ENCODE measurements around the gene NBL1.

GRCh38 chr1:19665496-19666465, 21.7 kb downstream of the NBL1 start:
- no peak for TF ChIP-seq POLR2AphosphoS5 (IDR thresholded peaks at IDR 0.05; ENCODE audit: low read depth, low read length)
- no peak for TF ChIP-seq POLR2A (IDR thresholded peaks at IDR 0.05; ENCODE audit: low read depth, low read length)
- TF ChIP-seq TAF1 (IDR thresholded peaks at IDR 0.05; ENCODE audit: borderline replicate concordance, low read depth, low read length) = no peak
